H1 (cell line): ENCODE measurements around the gene HOXA11. TPM values are rescaled to one million over a fixed set of nuclear protein-coding genes. Genes with fewer than 3 reads are reported as not detected.

ENCODE experiments used
- ATF2 ChIP-seq: IDR thresholded peaks from 2 replicates; pipeline ENCODE4 v1.6.1; 2012; ENCODE audit warnings: low read length, inconsistent platforms
- BRCA1 ChIP-seq: IDR thresholded peaks from 2 replicates; pipeline ENCODE4 v1.6.1; 2012; ENCODE audit warnings: low read depth, low read length, improper control_type of control experiment
- CHD7 ChIP-seq: fragments of 300-600 bp; sonication (generic); IDR thresholded peaks from 2 replicates; pipeline ENCODE4 v1.7.1; 2012; ENCODE audit warnings: low read length, moderate library complexity, mild to moderate bottlenecking, inconsistent platforms; ENCODE audit not compliant: insufficient replicate concordance
- EGR1 ChIP-seq: IDR thresholded peaks from 2 replicates; pipeline ENCODE4 v1.6.1; 2011; ENCODE audit warnings: low read depth, low read length, borderline replicate concordance
- KDM5A ChIP-seq: fragments of 200-600 bp; IDR thresholded peaks from 2 replicates; pipeline ENCODE4 v1.7.1; 2012; ENCODE audit warnings: mild to moderate bottlenecking, low read length, inconsistent platforms, mixed read lengths
- PHF8 ChIP-seq: fragments of 200-600 bp; sonication (generic); conservative IDR thresholded peaks from 2 replicates; pipeline ENCODE4 v1.7.1; 2012; ENCODE audit warnings: low read depth, mild to moderate bottlenecking, inconsistent platforms, low read length, moderate library complexity
- SP2 ChIP-seq: IDR thresholded peaks from 2 replicates; pipeline ENCODE4 v1.6.1; 2012; ENCODE audit warnings: mild to moderate bottlenecking, low read length, inconsistent platforms
- USF2 ChIP-seq: IDR thresholded peaks from 2 replicates; pipeline ENCODE4 v1.6.1; 2011; ENCODE audit warnings: low read length, improper control_type of control experiment
- polyA plus RNA-seq, 7 experiments: library from polyadenylated mRNA; depleted of rRNA in 3 of 7; stranded (reverse) in 5 of 7; unstranded in 2 of 7; fragments of >200 nt in 5 of 7; fragments of 200-250 nt in 2 of 7; gene quantifications; 1 replicate in 5 of 7; 2 replicates in 1 of 7; 4 replicates in 1 of 7; pipeline versions ENCODE4 v1.2.1 to v1.2.3, GENCODE V29; 2011 to 2013; ENCODE audit warnings: missing spikeins in 2 of 7, mixed read lengths in 2 of 7
- total RNA-seq: library from RNA; stranded (reverse); fragmentation: NEBNext Ultra II Directional; extraction: Animal tissue kit (Norgen Biotek cat#: 25700); gene quantifications from 2 replicates; pipeline ENCODE4 v1.2.1, GENCODE V29; 2021

Gene HOXA11
- total and polyA plus RNA-seq, 2 of the 8 experiments (the other 6 are each of a cell fraction or from before 2014, with no cell fraction given), result not detected

- no peak for TF ChIP-seq USF2
- TF ChIP-seq SP2, result no peak
- TF ChIP-seq ATF2, result no peak
- no peak for TF ChIP-seq BRCA1
- TF ChIP-seq EGR1, result no peak
- TF ChIP-seq CHD7, result no peak
- no peak for TF ChIP-seq KDM5A
- TF ChIP-seq PHF8, result no peak
Observed at GRCh38 chr7:27183682-27184336, 1.2 kb downstream of the HOXA11 start (continued).
